GM23338 (cell line): Measurements from ENCODE around the gene TTC21B. TPM values are rescaled to one million over a fixed set of nuclear protein-coding genes. Genes with fewer than 3 reads are reported as not detected.
A peak's percentile ranks its signal among the peaks of the same experiment; 100 is the strongest.

Experiments used
- ATAC-seq: fragments of 200-7000 bp; cut with Tn5 transposase; 3 replicates; pipeline ENCODE4 v1.9.1; 2020
- DNase-seq: peaks from one replicate; pipeline ENCODE4 v3.0.0-alpha.2; 2015; ENCODE audit warnings: low spot score
- H2AFZ ChIP-seq: fragments of 200-600 bp; sonication (generic); 2 replicates; pipeline ENCODE4 v1.8.0; 2016; ENCODE audit warnings: antibody characterized with exemption, mild to moderate bottlenecking, moderate library complexity
- H3F3A ChIP-seq: fragments of 200-600 bp; sonication (generic); replicated peaks from 2 replicates; pipeline ENCODE4 v1.8.0; 2017; ENCODE audit warnings: antibody characterized with exemption, mixed run types, low read depth
- H3K27ac ChIP-seq: fragments of 200-600 bp; sonication (generic); 2 replicates; pipeline ENCODE4 v1.6.1; 2016; ENCODE audit warnings: low read depth
- H3K27me3 ChIP-seq: fragments of 200-600 bp; sonication (generic); 2 replicates; pipeline ENCODE4 v1.8.0; 2016; ENCODE audit warnings: mild to moderate bottlenecking, mixed run types, moderate library complexity; ENCODE audit not compliant: insufficient read depth
- H3K36me3 ChIP-seq: fragments of 200-600 bp; sonication (generic); 2 replicates; pipeline ENCODE4 v1.8.0; 2016; ENCODE audit warnings: mild to moderate bottlenecking; ENCODE audit not compliant: insufficient read depth
- H3K4me1 ChIP-seq: fragments of 200-600 bp; sonication (generic); 2 replicates; pipeline ENCODE4 v1.8.0; 2016; ENCODE audit warnings: mild to moderate bottlenecking, moderate library complexity; ENCODE audit not compliant: insufficient read depth
- H3K4me2 ChIP-seq: fragments of 200-600 bp; sonication (generic); 2 replicates; pipeline ENCODE4 v1.7.1; 2017; ENCODE audit warnings: mixed run types
- H3K4me3 ChIP-seq: fragments of 200-600 bp; sonication (generic); 2 replicates; pipeline ENCODE4 v1.6.1; 2016; ENCODE audit warnings: mixed run types
- H3K79me2 ChIP-seq: fragments of 200-600 bp; sonication (generic); replicated peaks from 2 replicates; pipeline ENCODE4 v1.8.0; 2017; ENCODE audit warnings: mild to moderate bottlenecking; ENCODE audit not compliant: insufficient read depth
- H3K9me2 ChIP-seq: fragments of 200-600 bp; sonication (generic); 2 replicates; pipeline ENCODE4 v1.8.0; 2017; ENCODE audit not compliant: insufficient read depth
- H4K20me1 ChIP-seq: fragments of 200-600 bp; sonication (generic); replicated peaks from 2 replicates; pipeline ENCODE4 v1.8.0; 2017; ENCODE audit warnings: mild to moderate bottlenecking; ENCODE audit not compliant: insufficient read depth
- H3K27ac Mint-ChIP-seq: 2 replicates; pipeline ENCODE4 v1.8.0; 2020; ENCODE audit warnings: inconsistent platforms, mild to moderate bottlenecking, moderate library complexity, mixed read lengths
- H3K27me3 Mint-ChIP-seq: 3 replicates; pipeline ENCODE4 v1.8.0; 2022; ENCODE audit warnings: low read depth, mild to moderate bottlenecking, moderate library complexity, mixed read lengths, inconsistent platforms; ENCODE audit not compliant: insufficient read depth, poor library complexity
- H3K36me3 Mint-ChIP-seq: 3 replicates; pipeline ENCODE4 v1.8.0; 2021; ENCODE audit warnings: low read depth, mild to moderate bottlenecking, inconsistent platforms, moderate library complexity, mixed read lengths
- H3K4me1 Mint-ChIP-seq: 3 replicates; pipeline ENCODE4 v1.8.0; 2020; ENCODE audit warnings: mild to moderate bottlenecking, inconsistent platforms, mixed read lengths
- H3K4me3 Mint-ChIP-seq: 3 replicates; pipeline ENCODE4 v1.8.0; 2021; ENCODE audit warnings: moderate library complexity, mild to moderate bottlenecking, inconsistent platforms, mixed read lengths
- H3K9me3 Mint-ChIP-seq: 3 replicates; pipeline ENCODE4 v1.8.0; 2020; ENCODE audit warnings: moderate library complexity, mild to moderate bottlenecking, inconsistent platforms, mixed read lengths
- EZH2phosphoT487 ChIP-seq: fragments of 200-600 bp; sonication (generic); IDR thresholded peaks from one replicate; pipeline ENCODE4 v1.8.1; 2018; ENCODE audit warnings: antibody characterized with exemption; ENCODE audit not compliant: unreplicated experiment
- JUNB ChIP-seq: IDR thresholded peaks from one replicate; pipeline ENCODE4 v1.6.1; 2016; ENCODE audit warnings: antibody characterized with exemption; ENCODE audit not compliant: unreplicated experiment
- polyA plus RNA-seq: library from polyadenylated mRNA; unstranded; fragments of >200 nt; fragmentation: Nextera tagmentation; extraction: Ambion mirVana; gene quantifications from 2 replicates; pipeline ENCODE4 v1.2.1, GENCODE V29; 2016
- total RNA-seq: library from RNA; depleted of rRNA; stranded (reverse); fragments of >200 nt; shearing (Covaris generic); gene quantifications from 2 replicates; pipeline ENCODE4 v1.2.3, GENCODE V29; 2014
- TF ChIP-seq, protein P1 (sequence below): IDR thresholded peaks from one replicate; pipeline ENCODE4 v1.6.1; 2018; ENCODE audit warnings: antibody characterized with exemption; ENCODE audit not compliant: unreplicated experiment
- TF ChIP-seq, protein P2 (sequence below): IDR thresholded peaks from 2 replicates; pipeline ENCODE4 v1.6.1; 2016; ENCODE audit warnings: antibody characterized with exemption
- TF ChIP-seq, protein P3 (sequence below): fragments of 250-450 bp; sonication (Bioruptor Pico); IDR thresholded peaks from 2 replicates; pipeline ENCODE4 v1.5.0; 2020; ENCODE audit warnings: mild to moderate bottlenecking, moderate library complexity
- TF ChIP-seq, protein P4 (sequence below), 2 experiments: fragments of 200-600 bp in 1 of 2; sonication (generic) in 1 of 2; conservative IDR thresholded peaks; 2 replicates each; pipeline versions ENCODE4 v1.5.1 to v1.6.1; 2016 to 2017; ENCODE audit warnings: antibody characterized with exemption in 2 of 2, low read depth in 2 of 2, mild to moderate bottlenecking in 2 of 2, moderate library complexity in 1 of 2

The TTC21B gene
- total and polyA plus RNA-seq, 2 experiments from 2014 or later = 10.1 to 32.8 TPM

DNA sequence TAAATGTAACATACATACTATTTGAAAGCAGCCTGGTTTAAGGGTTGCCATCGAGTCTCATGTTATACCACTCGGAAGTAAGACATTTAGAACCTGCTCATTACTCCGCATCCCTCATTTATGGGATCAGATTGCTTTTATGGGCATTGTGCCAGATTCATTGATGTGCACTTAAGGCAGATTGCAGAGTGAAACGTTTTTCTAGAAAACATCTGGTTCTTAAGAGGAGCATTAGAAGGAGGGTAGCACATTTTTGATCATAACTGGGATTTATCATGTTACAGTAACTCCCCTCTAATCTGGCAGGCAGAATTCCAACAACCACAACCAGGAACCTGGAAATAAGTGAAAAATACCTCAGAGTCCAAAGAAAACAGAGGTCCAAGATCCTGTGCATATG is 85.4 kb downstream of the TTC21B start (continued):
- TF ChIP-seq, protein P1, sequence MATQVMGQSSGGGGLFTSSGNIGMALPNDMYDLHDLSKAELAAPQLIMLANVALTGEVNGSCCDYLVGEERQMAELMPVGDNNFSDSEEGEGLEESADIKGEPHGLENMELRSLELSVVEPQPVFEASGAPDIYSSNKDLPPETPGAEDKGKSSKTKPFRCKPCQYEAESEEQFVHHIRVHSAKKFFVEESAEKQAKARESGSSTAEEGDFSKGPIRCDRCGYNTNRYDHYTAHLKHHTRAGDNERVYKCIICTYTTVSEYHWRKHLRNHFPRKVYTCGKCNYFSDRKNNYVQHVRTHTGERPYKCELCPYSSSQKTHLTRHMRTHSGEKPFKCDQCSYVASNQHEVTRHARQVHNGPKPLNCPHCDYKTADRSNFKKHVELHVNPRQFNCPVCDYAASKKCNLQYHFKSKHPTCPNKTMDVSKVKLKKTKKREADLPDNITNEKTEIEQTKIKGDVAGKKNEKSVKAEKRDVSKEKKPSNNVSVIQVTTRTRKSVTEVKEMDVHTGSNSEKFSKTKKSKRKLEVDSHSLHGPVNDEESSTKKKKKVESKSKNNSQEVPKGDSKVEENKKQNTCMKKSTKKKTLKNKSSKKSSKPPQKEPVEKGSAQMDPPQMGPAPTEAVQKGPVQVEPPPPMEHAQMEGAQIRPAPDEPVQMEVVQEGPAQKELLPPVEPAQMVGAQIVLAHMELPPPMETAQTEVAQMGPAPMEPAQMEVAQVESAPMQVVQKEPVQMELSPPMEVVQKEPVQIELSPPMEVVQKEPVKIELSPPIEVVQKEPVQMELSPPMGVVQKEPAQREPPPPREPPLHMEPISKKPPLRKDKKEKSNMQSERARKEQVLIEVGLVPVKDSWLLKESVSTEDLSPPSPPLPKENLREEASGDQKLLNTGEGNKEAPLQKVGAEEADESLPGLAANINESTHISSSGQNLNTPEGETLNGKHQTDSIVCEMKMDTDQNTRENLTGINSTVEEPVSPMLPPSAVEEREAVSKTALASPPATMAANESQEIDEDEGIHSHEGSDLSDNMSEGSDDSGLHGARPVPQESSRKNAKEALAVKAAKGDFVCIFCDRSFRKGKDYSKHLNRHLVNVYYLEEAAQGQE = no peak

DNA sequence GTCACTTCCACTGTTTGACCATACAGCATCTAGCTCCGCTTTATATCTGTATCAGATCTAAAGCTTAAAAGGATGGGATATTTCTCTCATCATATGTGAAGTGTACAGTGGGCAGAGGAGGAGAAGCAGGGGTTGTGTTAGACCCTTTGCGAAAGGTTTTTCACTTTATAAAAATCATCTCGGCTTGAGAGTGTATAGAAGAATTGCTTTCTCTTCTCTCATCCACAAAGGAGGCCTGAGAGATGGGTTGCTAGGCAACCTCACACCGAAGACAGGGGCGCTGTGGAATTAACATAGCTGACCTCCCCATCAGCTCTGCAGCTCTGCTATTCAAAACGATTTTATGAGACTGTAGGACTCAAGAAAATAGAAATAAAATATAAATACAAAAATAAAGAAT is 89.3 kb downstream of the TTC21B start:
- Histone ChIP-seq H3K4me1 (peaks cover 7% of the 10 kb centered on the region; the same call in 1 of the 2 replicates), H4K20me1 (no peaks in the 10 kb centered on the region), H2AFZ (no peak overlapping the region), H3K9me2 (no peaks in the 10 kb centered on the region), H3F3A (0 out of 2 replicates have a peak, but pooled peaks cover 4% of the 10 kb centered on the region), H3K27me3 (no peaks in the 10 kb centered on the region), H3K4me2 (no peak overlapping the region), H3K36me3 (peaks cover 6% of the 10 kb centered on the region; the same call in 1 of the 2 replicates), H3K79me2 (no peaks in the 10 kb centered on the region), H3K4me3 (no peak overlapping the region), H3K27ac (no peak overlapping the region)
- Mint-ChIP-seq H3K27ac (no peak overlapping the region), H3K4me1 (no peaks in the 10 kb centered on the region; the same call in 2 of the 3 replicates), H3K4me3 (no peak overlapping the region), H3K9me3 (peaks cover 26% of the 10 kb centered on the region), H3K36me3 (peaks cover 28% of the 10 kb centered on the region), H3K27me3 (peaks cover 2% of the 10 kb centered on the region)
- peak; percentile 69 for ATAC-seq
- peak; percentile 58 for DNase-seq
- TF ChIP-seq, protein P2, sequence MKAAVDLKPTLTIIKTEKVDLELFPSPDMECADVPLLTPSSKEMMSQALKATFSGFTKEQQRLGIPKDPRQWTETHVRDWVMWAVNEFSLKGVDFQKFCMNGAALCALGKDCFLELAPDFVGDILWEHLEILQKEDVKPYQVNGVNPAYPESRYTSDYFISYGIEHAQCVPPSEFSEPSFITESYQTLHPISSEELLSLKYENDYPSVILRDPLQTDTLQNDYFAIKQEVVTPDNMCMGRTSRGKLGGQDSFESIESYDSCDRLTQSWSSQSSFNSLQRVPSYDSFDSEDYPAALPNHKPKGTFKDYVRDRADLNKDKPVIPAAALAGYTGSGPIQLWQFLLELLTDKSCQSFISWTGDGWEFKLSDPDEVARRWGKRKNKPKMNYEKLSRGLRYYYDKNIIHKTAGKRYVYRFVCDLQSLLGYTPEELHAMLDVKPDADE = no peak
- TF ChIP-seq JUNB (no peak), EZH2phosphoT487 (no peak)

DNA sequence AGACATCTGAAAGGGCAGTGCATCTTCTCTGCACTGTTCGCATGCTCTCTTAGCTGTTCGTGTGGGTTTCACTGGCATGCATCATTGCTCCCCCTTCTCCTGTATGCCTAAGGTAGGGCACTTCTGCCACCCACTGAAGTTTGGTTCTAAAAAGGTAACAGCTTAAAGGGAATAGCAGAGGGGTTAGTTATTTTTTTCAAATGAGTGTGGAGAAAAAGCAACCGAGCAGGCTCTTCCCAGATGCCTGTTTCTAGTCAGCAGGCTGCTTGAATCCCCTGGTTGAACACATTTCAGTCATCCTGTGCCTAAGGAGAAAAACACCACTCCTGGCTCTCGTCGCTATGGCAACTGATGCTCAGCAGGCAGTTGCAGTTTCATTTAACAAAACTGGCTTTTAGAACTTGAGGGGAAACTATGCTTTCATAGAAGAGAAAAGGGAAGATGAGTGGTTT is 89.7 kb downstream of the TTC21B start:
- H3K79me2 ChIP-seq = no peaks in the 10 kb centered on the region
- no peaks in the 10 kb centered on the region for H3K27me3 ChIP-seq
- peaks cover 31% of the 10 kb centered on the region for H3K36me3 Mint-ChIP-seq
- no peak overlapping the region for H3K27ac ChIP-seq
- no peak overlapping the region for H3K27ac Mint-ChIP-seq
- peaks cover 29% of the 10 kb centered on the region for H3K9me3 Mint-ChIP-seq
- peaks cover 2% of the 10 kb centered on the region for H3K27me3 Mint-ChIP-seq
- H3K9me2 ChIP-seq = no peaks in the 10 kb centered on the region
- no peak overlapping the region for H3K4me3 ChIP-seq
- no peak overlapping the region for H3K4me2 ChIP-seq
- H3K36me3 ChIP-seq = peaks cover 11% of the 10 kb centered on the region; the same call in 1 of the 2 replicates
- DNase-seq (peak; percentile 34), ATAC-seq (no peak)
- peaks cover 2% of the 10 kb centered on the region; the same call in 1 of the 2 replicates for H3K4me1 ChIP-seq
- H3F3A ChIP-seq = 0 out of 2 replicates have a peak, but pooled peaks cover 4% of the 10 kb centered on the region
- no peak overlapping the region for H2AFZ ChIP-seq
- H3K4me3 Mint-ChIP-seq = no peak overlapping the region
- no peaks in the 10 kb centered on the region for H4K20me1 ChIP-seq
- H3K4me1 Mint-ChIP-seq = no peaks in the 10 kb centered on the region; the same call in 2 of the 3 replicates
- TF ChIP-seq, protein P3, sequence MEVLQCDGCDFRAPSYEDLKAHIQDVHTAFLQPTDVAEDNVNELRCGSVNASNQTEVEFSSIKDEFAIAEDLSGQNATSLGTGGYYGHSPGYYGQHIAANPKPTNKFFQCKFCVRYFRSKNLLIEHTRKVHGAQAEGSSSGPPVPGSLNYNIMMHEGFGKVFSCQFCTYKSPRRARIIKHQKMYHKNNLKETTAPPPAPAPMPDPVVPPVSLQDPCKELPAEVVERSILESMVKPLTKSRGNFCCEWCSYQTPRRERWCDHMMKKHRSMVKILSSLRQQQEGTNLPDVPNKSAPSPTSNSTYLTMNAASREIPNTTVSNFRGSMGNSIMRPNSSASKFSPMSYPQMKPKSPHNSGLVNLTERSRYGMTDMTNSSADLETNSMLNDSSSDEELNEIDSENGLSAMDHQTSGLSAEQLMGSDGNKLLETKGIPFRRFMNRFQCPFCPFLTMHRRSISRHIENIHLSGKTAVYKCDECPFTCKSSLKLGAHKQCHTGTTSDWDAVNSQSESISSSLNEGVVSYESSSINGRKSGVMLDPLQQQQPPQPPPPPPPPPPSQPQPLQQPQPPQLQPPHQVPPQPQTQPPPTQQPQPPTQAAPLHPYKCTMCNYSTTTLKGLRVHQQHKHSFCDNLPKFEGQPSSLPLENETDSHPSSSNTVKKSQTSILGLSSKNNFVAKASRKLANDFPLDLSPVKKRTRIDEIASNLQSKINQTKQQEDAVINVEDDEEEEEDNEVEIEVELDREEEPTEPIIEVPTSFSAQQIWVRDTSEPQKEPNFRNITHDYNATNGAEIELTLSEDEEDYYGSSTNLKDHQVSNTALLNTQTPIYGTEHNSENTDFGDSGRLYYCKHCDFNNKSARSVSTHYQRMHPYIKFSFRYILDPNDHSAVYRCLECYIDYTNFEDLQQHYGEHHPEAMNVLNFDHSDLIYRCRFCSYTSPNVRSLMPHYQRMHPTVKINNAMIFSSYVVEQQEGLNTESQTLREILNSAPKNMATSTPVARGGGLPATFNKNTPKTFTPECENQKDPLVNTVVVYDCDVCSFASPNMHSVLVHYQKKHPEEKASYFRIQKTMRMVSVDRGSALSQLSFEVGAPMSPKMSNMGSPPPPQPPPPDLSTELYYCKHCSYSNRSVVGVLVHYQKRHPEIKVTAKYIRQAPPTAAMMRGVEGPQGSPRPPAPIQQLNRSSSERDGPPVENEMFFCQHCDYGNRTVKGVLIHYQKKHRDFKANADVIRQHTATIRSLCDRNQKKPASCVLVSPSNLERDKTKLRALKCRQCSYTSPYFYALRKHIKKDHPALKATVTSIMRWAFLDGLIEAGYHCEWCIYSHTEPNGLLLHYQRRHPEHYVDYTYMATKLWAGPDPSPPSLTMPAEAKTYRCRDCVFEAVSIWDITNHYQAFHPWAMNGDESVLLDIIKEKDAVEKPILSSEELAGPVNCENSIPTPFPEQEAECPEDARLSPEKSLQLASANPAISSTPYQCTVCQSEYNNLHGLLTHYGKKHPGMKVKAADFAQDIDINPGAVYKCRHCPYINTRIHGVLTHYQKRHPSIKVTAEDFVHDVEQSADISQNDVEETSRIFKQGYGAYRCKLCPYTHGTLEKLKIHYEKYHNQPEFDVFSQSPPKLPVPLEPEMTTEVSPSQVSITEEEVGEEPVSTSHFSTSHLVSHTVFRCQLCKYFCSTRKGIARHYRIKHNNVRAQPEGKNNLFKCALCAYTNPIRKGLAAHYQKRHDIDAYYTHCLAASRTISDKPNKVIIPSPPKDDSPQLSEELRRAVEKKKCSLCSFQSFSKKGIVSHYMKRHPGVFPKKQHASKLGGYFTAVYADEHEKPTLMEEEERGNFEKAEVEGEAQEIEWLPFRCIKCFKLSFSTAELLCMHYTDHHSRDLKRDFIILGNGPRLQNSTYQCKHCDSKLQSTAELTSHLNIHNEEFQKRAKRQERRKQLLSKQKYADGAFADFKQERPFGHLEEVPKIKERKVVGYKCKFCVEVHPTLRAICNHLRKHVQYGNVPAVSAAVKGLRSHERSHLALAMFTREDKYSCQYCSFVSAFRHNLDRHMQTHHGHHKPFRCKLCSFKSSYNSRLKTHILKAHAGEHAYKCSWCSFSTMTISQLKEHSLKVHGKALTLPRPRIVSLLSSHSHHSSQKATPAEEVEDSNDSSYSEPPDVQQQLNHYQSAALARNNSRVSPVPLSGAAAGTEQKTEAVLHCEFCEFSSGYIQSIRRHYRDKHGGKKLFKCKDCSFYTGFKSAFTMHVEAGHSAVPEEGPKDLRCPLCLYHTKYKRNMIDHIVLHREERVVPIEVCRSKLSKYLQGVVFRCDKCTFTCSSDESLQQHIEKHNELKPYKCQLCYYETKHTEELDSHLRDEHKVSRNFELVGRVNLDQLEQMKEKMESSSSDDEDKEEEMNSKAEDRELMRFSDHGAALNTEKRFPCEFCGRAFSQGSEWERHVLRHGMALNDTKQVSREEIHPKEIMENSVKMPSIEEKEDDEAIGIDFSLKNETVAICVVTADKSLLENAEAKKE (CRISPR knock-in tag) = no peak
- TF ChIP-seq, protein P4, sequence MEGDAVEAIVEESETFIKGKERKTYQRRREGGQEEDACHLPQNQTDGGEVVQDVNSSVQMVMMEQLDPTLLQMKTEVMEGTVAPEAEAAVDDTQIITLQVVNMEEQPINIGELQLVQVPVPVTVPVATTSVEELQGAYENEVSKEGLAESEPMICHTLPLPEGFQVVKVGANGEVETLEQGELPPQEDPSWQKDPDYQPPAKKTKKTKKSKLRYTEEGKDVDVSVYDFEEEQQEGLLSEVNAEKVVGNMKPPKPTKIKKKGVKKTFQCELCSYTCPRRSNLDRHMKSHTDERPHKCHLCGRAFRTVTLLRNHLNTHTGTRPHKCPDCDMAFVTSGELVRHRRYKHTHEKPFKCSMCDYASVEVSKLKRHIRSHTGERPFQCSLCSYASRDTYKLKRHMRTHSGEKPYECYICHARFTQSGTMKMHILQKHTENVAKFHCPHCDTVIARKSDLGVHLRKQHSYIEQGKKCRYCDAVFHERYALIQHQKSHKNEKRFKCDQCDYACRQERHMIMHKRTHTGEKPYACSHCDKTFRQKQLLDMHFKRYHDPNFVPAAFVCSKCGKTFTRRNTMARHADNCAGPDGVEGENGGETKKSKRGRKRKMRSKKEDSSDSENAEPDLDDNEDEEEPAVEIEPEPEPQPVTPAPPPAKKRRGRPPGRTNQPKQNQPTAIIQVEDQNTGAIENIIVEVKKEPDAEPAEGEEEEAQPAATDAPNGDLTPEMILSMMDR (conservative IDR thresholded peaks at IDR 0.05; ENCODE audit: low read depth in 2 of 2) = peak in 1 of 2 experiments; percentile 7; a peak in 1 of 4 replicates
